Adrenal gland (tissue), 19 donors: Measurements from ENCODE around the gene CD160. TPM values are rescaled to one million over a fixed set of nuclear protein-coding genes. Genes with fewer than 3 reads are reported as not detected.
"Not testable (repeated sequence)": the region's sequence is repeated elsewhere in the genome, so short reads cannot be mapped to it uniquely, and the experiment has no call there.

Experiments used
- DNase-seq, 7 donors: peaks; one replicate each; pipeline ENCODE4 v3.0.0-alpha.2; 2019 to 2020
- H3K27ac ChIP-seq, 5 donors: fragments of 200-600 bp; sonication (generic) in 4 of 5; 1 replicate in 3 of 5; 2 replicates in 2 of 5; pipeline versions ENCODE4 v1.5.1 to v1.8.0; 2016 to 2020; ENCODE audit warnings: mild to moderate bottlenecking in 1 of 5
- H3K27me3 ChIP-seq: fragments of 200-600 bp; 2 replicates; pipeline ENCODE4 v1.8.0; 2021
- H3K36me3 ChIP-seq, 2 donors: fragments of 200-600 bp; replicated peaks in 1 of 2; 1 replicate in 1 of 2; 2 replicates in 1 of 2; pipeline versions ENCODE4 v1.5.1 to v1.8.0; 2018 to 2022
- H3K4me1 ChIP-seq, 2 donors: fragments of 200-600 bp; replicated peaks in 1 of 2; 1 replicate in 1 of 2; 2 replicates in 1 of 2; pipeline versions ENCODE4 v1.5.1 to v1.8.0; 2018 to 2021
- H3K4me3 ChIP-seq, 4 donors: fragments of 200-600 bp; sonication (generic) in 3 of 4; one replicate each; pipeline ENCODE4 v1.5.1; 2016 to 2018
- H3K9me3 ChIP-seq, 3 donors: fragments of 200-600 bp; sonication (generic) in 1 of 3; replicated peaks in 1 of 3; 1 replicate in 2 of 3; 2 replicates in 1 of 3; pipeline versions ENCODE4 v1.5.1 to v1.8.0; 2016 to 2021
- POLR2A ChIP-seq, 2 donors: fragments of 450-650 bp; IDR thresholded peaks; one replicate each; pipeline ENCODE4 v1.6.1; 2017; ENCODE audit warnings: antibody characterized with exemption in 2 of 2, mild to moderate bottlenecking in 2 of 2, moderate library complexity in 1 of 2
- WGBS, 4 donors: extraction: QIAGEN DNeasy Blood & Tissue Kit in 2 of 4; methylation state at CpG; one replicate each; pipeline versions ENCODE4 v1.1.5 to v1.1.7; 2013 to 2017; 5-methylcytosine and 5-hydroxymethylcytosine counted together
- intact Hi-C, 2 donors: fragments of 100-400 bp; cut with DNase I; formaldehyde crosslinking; loops; one replicate each; pipeline versions ENCODE4 v1.14.1 to v1.15.0; 2022 to 2023
- long read RNA-seq, 10 donors: library from polyadenylated mRNA in 3 of 10; unstranded in 2 of 10; stranded (forward) in 1 of 10; transcript quantifications; one replicate each; pipeline ENCODE4 v2.0.0 and lab custom pipeline, GENCODE V29; 2021 to 2026
- polyA plus RNA-seq, 3 donors: library from polyadenylated mRNA; stranded (reverse); fragments of 200-250 nt in 2 of 3; fragments of 350-450 nt in 1 of 3; fragmentation: Illumina TruSeq in 1 of 3; extraction: RNeasy Lipid Tissue Mini Kit (QIAGEN cat#74804) in 1 of 3; gene quantifications; one replicate each; pipeline ENCODE4 v1.2.3, GENCODE V29; 2013 to 2014
- total RNA-seq, 9 donors: library from RNA; depleted of rRNA in 4 of 9; stranded (reverse); fragments of >200 nt in 4 of 9; fragments of 120-200 nt in 1 of 9; fragmentation: NEBNext Ultra II Directional in 1 of 9; extraction: Animal tissue kit (Norgen Biotek cat#: 25700) in 1 of 9; gene quantifications; one replicate each; pipeline versions ENCODE4 v1.1.0 to v1.2.4, GENCODE V29; 2013 to 2023
- TF ChIP-seq, protein P1 (sequence below), 6 experiments: fragments of 450-650 bp in 4 of 6; fragments of 200-600 bp in 2 of 6; sonication (generic) in 1 of 6; IDR thresholded peaks; 1 replicate in 5 of 6; 2 replicates in 1 of 6; pipeline versions ENCODE4 v1.5.1 to v1.8.0; 2016 to 2021; ENCODE audit warnings: antibody characterized with exemption in 6 of 6, mild to moderate bottlenecking in 2 of 6, moderate library complexity in 1 of 6
- donor health status: healthy with polysubstance abuse.
- donor health status: Bipolar disorder and iron deficiency.
- donor health status: DM: yes; HTN: yes; CAD: no.
- donor health status: DM: no; HTN: no; CAD: no.
- donor health status: DM: no; HTN: no; CAD: no.
- donor health status: DM: yes; HTN: yes; CAD: no.

The CD160 gene, protein sequence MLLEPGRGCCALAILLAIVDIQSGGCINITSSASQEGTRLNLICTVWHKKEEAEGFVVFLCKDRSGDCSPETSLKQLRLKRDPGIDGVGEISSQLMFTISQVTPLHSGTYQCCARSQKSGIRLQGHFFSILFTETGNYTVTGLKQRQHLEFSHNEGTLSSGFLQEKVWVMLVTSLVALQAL
- total RNA-seq = under 1 TPM in 2 of 9 donors, not detected in 7; 0.21 to 0.22 TPM
- under 1 TPM; 0.10 to 0.48 (median 0.35) TPM for polyA plus RNA-seq
- long read RNA-seq, donor 1 = 0 reads
- long read RNA-seq, donor 2 = 0 reads
- long read RNA-seq, donor 3 = 0 reads
- long read RNA-seq, donor 4 = 0 reads
- long read RNA-seq, donor 5 = 0 reads
- long read RNA-seq, donor 6 = 0 reads
- long read RNA-seq, donor 7 = 0 reads
- long read RNA-seq, donor 8 = 0 reads
- long read RNA-seq, donor 9, partial matches to known transcripts = 8 of 8 reads
- long read RNA-seq, donor 9, other reads (novel, unspliced or antisense) = 0 of 8 reads
- long read RNA-seq, donor 10 = 0 reads

GRCh38 chr1:145719230-145720079, at the start of gene CD160:
Gene CD160, plus strand, starts transcription at chr1:145719499. Its CDS starts 8,829 bp downstream, at chr1:145728328.
- no peak within 1 kb of the TSS for H3K27ac ChIP-seq

DNA sequence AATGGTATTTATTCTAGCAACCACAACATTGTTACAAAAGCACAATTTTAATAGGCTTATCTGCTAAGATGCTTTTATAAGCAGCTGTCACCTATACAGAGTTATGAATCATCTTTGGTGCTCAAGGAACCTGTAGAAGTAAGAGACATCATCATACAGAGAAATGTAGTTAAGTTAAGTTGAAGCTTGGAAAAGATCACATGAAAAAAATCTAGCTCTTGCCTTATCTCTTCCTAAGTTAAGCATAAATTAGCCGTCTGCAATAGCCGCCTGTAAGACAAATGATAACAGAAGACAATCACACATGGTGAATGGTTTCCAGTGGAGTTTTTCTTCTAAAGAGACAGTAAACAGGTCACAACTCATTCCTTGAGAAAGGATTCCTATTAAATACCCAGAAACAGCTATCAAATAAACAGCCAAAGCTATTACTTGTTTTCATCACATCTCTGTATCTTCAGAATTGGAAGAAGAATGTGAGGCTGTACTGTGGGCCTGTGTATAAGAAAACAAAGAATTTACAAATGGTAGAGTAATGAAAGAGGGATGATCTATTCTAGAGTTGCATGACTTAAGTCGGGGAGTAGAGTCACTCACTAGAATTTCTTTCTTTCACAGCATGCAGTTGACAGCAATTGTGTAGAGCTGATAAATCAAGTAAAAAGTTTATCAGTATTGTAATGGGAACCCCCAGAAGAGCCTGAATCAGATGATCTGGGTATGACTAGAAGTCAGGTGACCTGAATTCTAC, 48.1 kb upstream of the CD160 start:
- 60 to 88% (median 75%) methylated on average over 1 to 2 of the region's 3 CpGs for WGBS, 4 donors
- H3K9me3 ChIP-seq, H3K27me3 ChIP-seq, H3K27ac ChIP-seq, DNase-seq, intact Hi-C loops, H3K36me3 ChIP-seq, H3K4me1 ChIP-seq, H3K4me3 ChIP-seq: not testable (repeated sequence)

More at GRCh38 chr1:145719230-145720079, at the start of gene CD160:
- 85 to 89% (median 88%) methylated on average over 12 of the region's 12 CpGs for WGBS, 4 donors
- Histone ChIP-seq H3K36me3 (no peaks in the 10 kb centered on the region), H3K27me3 (no peaks in the 10 kb centered on the region), H3K4me1 (peaks cover 5 to 18% of the 10 kb centered on the region in 2 donors), H3K9me3 (no peaks in the 10 kb centered on the region), H3K4me3 (no peak within 1 kb of the TSS)
- DNase-seq = no peak
- TF ChIP-seq, protein P1, sequence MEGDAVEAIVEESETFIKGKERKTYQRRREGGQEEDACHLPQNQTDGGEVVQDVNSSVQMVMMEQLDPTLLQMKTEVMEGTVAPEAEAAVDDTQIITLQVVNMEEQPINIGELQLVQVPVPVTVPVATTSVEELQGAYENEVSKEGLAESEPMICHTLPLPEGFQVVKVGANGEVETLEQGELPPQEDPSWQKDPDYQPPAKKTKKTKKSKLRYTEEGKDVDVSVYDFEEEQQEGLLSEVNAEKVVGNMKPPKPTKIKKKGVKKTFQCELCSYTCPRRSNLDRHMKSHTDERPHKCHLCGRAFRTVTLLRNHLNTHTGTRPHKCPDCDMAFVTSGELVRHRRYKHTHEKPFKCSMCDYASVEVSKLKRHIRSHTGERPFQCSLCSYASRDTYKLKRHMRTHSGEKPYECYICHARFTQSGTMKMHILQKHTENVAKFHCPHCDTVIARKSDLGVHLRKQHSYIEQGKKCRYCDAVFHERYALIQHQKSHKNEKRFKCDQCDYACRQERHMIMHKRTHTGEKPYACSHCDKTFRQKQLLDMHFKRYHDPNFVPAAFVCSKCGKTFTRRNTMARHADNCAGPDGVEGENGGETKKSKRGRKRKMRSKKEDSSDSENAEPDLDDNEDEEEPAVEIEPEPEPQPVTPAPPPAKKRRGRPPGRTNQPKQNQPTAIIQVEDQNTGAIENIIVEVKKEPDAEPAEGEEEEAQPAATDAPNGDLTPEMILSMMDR (IDR thresholded peaks at IDR 0.05) = no peak
- no peak for TF ChIP-seq POLR2A (IDR thresholded peaks at IDR 0.05)
- intact Hi-C loops = no loop called here

DNA sequence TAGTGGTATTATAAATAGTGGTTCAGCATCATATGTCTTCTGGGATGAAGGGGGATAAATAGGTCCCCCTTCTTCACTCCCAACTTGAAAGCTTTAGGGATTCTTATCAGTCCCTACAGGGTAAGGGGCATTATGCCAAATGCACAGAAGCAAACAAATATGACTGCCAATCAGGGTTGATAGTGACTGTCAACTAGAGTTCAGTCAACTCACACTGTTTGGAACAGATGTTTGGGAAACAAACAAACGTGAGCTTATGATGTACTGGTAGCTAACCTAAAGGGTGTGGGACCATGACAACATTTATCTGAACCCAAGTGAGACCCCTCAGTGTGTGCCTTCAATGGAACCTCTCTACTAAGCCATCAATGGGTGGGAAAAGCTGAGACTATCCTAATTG, 46.1 kb upstream of the CD160 start:
- H3K4me3 ChIP-seq, intact Hi-C loops: not testable (repeated sequence)

DNA sequence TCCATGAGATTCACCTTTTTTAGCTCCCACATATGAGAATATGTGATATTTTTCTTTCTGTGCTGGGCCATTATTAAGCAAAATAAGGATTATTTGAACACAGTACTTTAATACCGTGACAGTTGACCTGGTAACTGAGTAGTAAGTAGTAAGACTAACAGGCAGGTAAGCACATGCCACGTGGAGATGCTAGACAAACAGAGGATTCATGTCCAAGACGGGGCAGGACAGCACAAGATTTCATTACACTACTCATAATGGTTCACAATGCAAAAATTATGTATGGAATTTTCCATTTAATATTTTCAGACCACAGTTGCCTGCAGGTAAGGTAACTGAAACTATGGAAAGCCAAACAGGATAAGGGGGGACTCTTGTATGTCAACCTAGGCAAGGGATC, 34.4 kb upstream of the CD160 start:
- H3K9me3 ChIP-seq, H3K27ac ChIP-seq, DNase-seq, H3K27me3 ChIP-seq, H3K36me3 ChIP-seq, H3K4me1 ChIP-seq, H3K4me3 ChIP-seq, intact Hi-C loops: not testable (repeated sequence)
- 96 to 97% methylated on average over 2 of the region's 3 CpGs; no CpG with 5 or more reads in 2 of the 4 donors for WGBS, 4 donors

More for the DNA sequence above, 46.1 kb upstream of the CD160 start:
- H3K27ac ChIP-seq, H3K9me3 ChIP-seq, H3K4me1 ChIP-seq, H3K27me3 ChIP-seq, H3K36me3 ChIP-seq, DNase-seq: not testable (repeated sequence)
- WGBS, 4 donors = no CpG with 5 or more reads among the region's 1 CpG

- H3K27me3 ChIP-seq, H3K36me3 ChIP-seq, H3K9me3 ChIP-seq, DNase-seq, intact Hi-C loops, H3K27ac ChIP-seq, H3K4me3 ChIP-seq: not testable (repeated sequence)
- 57 to 78% (median 64%) methylated on average over 1 of the region's 1 CpG for WGBS, 4 donors
- H3K4me1 ChIP-seq = peaks cover 13 to 14% of the 10 kb centered on the region in 2 donors
Measured at GRCh38 chr1:145686078-145686477, 33.2 kb upstream of the CD160 start.
